H54 (cell line): ENCODE measurements around the gene PNPLA8.
"Not testable (repeated sequence)": the region's sequence is repeated elsewhere in the genome, so short reads cannot be mapped to it uniquely, and the experiment has no call there.

Source experiments
- DNase-seq: peaks from one replicate; pipeline ENCODE4 v3.0.0; 2011; ENCODE audit warnings: low spot score, mixed read lengths; ENCODE audit not compliant: insufficient read length
- FAIRE-seq: peaks from 3 replicates; lab custom pipeline; 2011; peaks lifted over from hg19 to GRCh38; lab: Jason Lieb, UNC
- POLR2A ChIP-seq: IDR thresholded peaks from 2 replicates; pipeline ENCODE4 v1.6.1; 2011; ENCODE audit warnings: low read depth, mild to moderate bottlenecking, low read length

PNPLA8 gene

DNA sequence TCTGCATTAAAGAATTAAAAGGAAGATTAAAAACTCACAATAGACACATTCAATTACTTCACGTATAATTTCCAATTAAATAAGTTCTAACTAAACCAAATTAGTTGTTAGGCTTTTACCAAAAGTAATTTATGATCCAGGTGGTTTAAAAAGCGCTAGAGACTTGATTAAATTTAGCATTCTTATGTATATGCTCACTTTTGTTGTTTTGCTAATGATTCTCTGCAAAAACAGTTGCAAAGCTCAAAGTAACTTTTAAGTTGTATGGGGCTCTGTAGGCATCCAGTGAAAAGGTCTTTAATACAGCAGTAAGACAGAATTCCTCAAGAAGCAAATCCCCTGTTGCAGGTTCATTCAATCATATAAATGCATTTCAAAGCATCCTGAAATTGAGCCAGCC is 15.5 kb upstream of the PNPLA8 start:
- TF ChIP-seq POLR2A: no peak
- FAIRE-seq (no peak), DNase-seq (no peak)

DNA sequence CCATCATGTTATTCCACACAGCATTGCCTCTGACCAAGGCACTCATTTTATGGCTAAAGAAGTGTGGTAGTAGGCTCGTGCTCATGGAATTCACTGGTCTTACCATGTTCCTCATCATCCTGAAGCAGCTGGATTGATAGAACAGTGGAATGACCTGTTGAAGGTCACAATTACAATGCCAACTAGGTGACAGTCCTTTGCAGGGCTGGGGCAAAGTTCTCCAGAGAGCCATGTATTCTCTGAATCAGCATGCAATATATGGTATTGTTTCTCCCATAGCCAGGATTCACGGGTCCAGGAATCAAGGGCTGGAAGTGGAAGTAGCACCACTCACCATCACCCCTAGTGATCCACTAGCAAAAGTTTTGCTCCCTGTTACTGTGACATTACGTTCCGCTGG is 12.8 kb upstream of the PNPLA8 start:
- not testable (repeated sequence) for DNase-seq, FAIRE-seq

DNA sequence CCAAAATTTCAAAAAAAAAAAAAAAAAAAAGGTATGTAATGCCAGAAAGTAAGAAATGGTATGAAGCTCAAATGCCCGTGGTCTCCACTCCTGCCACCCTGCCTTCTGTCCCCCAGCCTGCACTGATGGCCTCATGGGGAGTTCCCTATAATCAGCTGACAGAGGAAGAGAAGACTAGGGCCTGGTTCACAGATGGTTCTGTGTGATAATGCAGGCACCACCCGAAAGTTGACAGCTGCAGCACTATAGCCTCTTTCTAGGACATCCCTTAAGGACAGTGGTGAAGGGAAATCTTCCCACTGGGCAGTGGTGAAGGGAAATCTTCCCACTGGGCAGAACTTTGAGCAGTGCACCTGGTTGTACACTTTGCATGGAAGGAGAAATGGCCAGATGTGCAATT is 12.3 kb upstream of the PNPLA8 start:
- not testable (repeated sequence) for DNase-seq, FAIRE-seq

DNA sequence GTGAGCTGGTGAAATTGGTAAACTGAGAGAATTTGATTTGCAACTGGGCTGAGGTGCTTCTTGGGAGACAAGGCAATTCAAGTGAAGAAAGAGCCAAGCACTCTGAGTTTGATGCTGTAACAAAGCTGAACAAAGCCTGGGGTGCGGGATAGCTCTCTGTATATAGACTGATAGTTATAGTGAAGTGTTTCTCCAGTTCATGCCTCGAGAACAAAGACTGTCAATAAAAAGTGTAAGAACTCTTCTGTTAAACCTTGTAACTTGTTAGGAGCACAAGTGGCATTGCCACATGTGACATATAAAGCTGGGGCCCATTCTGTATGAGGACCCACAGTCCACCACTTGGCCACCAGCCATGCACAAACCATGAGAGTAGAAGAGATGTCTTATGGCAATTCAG is 11.3 kb upstream of the PNPLA8 start:
- DNase-seq (no peak), FAIRE-seq (no peak)
- no peak for TF ChIP-seq POLR2A

DNA sequence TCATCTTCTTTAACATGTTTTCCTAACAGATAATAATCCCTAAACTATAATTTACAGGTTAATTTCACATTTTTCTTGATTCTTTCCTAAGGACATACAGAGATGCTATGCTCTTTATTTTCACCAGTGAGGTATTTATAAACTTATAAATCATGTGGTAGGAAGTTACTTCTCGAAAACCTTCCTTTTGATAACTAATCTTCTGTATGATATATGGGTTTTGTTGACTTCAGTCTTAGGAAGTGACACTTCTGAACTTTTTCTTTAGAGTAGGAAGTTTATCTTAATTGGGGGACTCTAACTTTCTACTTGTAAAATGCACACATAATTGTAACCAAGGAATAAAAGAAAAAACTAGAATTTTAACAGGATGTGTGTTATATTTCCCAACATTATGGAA is 9.8 kb upstream of the PNPLA8 start:
- no peak for TF ChIP-seq POLR2A
- DNase-seq: no peak
- no peak for FAIRE-seq

DNA sequence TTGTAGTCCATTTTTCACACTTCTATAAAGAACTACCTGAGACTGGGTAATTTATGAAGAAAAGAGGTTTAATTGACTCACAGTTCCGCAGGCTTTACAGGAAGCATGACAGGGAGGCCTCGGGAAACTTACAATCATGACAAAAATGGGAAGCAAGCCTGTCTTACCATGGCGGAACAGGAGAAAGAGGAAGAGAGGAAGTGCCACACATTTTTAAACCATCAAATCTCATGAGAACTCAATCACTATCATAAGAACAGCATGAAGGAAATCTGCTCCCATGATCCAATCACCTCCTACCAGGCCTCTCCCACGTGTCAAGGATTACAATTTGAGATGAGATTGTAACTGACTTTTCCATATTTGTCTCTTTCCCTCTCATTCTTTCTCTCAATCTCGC is 9.3 kb upstream of the PNPLA8 start:
- no peak for TF ChIP-seq POLR2A
- no peak for FAIRE-seq
- no peak for DNase-seq

DNA sequence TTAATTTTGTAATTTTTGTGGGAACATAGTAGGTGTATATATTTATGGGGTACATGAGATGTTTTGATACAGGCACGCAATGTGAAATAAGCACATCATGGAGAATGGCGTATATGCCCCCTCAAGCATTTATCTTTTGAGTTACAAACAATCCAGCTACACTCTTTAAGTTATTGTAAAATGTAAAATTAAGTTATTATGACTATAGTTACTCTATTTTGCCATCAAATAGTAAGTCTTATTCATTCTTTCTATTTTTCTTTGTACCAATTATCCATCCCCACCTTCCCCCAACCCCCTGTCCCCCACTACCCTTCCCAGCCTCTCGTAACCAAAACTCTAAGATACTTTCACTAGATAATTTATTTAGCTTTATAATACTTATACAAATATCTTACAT is 7.8 kb upstream of the PNPLA8 start:
- no peak for TF ChIP-seq POLR2A
- FAIRE-seq: no peak

DNA sequence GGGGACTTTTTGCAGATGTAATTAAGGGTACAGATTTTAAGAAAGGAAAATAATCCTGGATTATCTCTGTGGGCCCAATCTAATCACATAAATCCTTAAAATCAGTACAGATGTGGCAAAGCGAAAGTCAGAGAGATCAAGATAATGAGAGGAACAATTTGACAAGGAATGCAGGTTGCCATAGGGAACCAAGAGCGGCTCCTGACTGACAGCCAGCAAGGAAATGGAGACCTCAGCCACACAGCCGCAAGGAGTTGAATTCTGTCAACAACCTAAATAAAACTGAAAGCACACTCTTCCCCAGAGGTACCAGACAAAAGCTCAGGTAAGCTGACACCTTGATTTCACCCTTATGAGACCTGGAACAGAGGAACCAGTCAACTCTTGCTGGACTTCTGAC is 3.4 kb upstream of the PNPLA8 start:
- FAIRE-seq (no peak), DNase-seq (no peak)

More for the DNA sequence above, 7.8 kb upstream of the PNPLA8 start:
- no peak for DNase-seq

DNA sequence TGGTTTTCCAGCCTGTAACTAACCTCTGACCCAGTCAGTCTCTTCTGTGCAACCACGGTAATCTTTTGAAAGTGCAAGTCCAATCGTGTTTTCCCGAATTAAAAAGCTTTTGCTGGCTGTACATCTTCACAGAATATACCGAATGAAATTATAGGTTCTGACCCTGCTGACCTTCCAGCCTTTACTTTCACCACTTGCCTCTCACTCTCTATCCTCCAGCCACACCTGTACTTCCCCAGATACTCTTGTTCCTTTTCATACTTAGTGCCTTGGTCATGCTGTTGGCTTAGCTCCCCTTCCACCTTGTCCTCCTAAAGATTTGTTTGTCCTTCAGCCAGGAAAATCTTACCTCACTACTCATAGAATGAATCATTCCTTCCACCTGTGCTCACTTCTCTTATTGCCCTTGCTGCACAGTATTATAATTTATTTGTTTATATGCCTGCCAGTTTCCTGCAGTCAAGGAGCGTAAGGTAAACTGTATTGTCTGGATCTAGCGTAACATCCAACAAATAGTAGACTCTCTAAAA is 2.3 kb upstream of the PNPLA8 start:
- no peak for TF ChIP-seq POLR2A
- DNase-seq: no peak
- no peak for FAIRE-seq

More for the DNA sequence above, 3.4 kb upstream of the PNPLA8 start:
- TF ChIP-seq POLR2A: no peak

DNA sequence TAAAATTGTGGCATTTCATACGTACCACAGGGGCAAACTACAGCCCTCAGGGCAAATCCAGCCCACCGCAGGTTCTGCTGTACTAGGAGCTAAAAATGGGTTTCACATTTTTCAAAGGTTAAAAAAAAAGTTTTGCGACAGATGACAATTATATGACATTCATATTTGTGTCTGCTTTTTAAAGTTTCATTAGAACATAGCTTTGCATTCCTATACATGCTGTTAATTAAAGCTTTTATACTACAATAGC is 758 bp upstream of the PNPLA8 start:
- FAIRE-seq (no peak), DNase-seq (no peak)
- no peak for TF ChIP-seq POLR2A

DNA sequence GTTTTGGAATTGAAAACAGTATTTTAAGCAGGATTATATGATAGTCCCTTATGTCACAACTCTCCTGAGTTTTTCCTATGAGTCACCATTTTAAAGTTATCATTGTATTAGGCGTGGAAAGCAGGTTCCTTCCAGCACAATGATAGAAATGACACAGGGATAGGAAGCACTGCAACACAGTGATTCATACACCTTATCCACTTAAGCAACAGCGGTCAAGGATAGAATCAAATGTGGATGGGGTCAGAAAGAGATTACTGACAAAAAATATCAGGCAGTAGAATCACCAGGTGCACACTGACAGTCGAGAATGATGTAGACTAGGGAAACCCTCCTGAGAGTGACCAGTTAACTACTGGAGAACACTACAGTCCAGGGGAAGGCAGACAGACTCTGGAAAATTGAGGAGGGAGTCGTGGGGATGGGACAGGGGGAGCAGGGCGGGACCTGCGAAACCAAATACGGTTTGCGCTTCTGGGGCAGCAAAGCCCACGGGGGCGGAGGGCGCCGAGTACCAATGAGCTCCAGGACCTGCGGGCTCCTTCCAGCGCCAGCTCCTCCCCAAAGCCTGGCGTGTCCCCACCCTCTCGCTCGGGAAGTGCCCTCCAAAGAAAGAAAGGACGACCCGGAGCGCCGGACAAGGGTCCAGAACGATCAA is 479 bp downstream of the PNPLA8 start:
- TF ChIP-seq POLR2A: no peak
- peak; percentile 58 for FAIRE-seq
- DNase-seq: peak; percentile 68

DNA sequence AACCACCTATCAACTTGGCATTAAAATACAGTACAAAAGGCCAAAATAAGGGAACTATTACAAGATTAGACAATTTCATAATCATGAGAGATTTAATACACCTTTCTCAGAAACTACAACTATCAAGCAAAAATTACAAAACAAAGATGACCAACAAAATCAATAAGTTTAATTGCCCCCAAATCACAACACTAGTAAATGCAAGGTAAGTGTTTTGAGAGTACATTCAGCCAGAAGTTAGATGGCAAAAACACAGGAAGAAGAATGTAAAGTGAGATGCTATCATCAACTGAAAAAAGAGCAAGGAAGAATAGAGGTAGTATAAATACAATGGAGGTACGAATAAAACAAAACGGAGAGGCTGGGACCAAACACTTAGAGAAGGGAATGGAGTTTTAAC is 3.2 kb downstream of the PNPLA8 start:
- FAIRE-seq: no peak
- TF ChIP-seq POLR2A: no peak
- DNase-seq: no peak

DNA sequence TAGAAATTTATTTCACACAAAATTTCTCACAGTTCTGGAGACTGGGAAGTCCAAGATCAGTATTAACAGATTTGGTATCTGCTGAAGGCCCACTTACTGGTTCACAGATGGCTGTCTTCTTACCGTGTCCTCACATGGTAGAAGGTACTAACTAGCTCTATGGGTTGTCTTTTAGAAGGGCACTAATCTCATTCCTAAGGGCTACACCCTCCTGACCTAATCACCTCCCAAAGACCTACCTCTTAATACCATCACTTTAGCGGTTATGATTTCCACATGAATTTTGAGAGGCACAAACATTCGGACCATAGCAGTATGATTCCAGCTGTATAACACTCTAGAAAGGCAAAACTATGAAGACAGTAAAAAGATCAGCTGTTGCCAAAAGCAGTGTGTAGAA is 8.0 kb downstream of the PNPLA8 start:
- FAIRE-seq: no peak
- no peak for TF ChIP-seq POLR2A
- no peak for DNase-seq

DNA sequence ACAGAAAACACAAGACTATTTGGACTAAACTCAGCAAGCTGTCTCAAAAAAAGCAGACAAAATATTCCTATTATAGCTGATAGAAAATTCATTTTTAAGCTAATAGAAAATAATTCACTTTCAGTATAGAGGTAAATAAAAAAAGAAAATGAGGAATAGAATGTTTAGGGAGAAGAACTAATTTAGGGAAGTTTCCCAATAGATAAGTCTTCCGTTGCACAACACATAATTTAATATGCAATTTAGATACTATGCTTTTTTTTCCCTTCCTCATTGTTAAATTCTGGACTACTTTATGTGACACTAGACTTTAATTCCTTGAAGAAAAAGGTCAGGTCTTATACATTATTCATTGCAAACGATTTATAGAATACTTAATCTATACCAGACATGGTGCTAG is 10.3 kb downstream of the PNPLA8 start:
- FAIRE-seq (no peak), DNase-seq (no peak)
- TF ChIP-seq POLR2A: no peak

DNA sequence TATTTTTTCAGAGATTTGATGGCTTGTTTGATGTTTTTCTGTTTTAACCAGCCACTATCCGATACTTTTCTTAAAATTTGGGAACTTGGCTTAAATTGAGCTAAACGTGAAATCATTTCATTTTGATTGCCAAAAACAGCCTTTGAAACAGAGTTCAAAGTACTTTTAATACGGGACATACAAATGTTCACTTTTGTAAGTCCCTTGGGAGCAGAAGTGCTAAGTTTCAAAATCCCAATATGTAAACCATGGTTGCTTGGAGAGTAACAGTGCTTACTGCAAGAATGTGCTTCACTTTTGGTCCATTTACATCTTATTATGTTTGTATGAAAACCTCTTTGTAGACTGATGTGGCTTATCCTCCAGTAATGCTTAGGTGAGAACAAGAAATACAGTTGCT is 10.9 kb downstream of the PNPLA8 start:
- no peak for TF ChIP-seq POLR2A
- no peak for DNase-seq
- FAIRE-seq: no peak

DNA sequence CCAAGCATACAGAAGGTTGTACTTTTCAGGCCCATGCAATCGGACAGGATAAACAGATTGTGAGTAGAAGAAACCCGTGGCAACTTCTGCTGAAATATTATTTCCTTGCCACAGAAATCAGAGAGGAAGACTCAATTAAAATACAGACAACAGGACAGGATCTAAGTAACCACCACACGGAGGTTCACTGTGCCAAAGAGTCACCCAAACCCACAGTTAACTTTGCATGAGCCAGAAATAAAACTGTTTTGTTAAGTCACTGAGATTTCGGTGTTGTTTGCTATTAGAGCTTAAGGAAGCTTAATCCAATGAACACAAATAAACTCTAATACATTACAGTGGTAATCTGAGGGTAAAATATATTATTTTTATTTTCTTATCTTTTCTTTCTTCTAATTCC is 14.0 kb downstream of the PNPLA8 start:
- DNase-seq (no peak), FAIRE-seq (no peak)
- no peak for TF ChIP-seq POLR2A

DNA sequence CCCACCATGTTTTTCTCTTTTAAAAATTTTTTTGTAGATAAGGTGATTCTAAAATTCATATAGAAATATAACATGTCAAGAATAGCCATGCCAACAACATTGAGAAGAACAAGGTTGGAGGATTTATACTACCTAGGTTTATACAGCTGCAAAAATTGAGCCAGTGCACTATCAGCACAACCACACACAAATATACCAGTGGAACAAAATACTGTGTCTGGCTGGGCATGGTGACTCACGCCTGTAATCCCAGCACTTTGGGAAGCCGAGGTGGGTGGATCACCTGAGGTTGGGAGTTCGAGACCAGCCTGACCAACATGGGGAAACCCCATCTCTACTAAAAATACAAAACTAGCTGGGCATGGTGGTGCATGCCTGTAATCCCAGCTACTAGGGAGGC is 21.4 kb downstream of the PNPLA8 start:
- not testable (repeated sequence) for FAIRE-seq, DNase-seq
